Stimulated activated CD8-positive, alpha-beta memory T cell treated with anti-CD3 and anti-CD28 coated beads, Interleukin-12 subunit alpha, Interleukin-12 subunit beta, amount 100 ng/mL, for 24 hours (primary cell): ENCODE results near the gene HOXA10.

Experiments
- DNase-seq: peaks from one replicate; pipeline ENCODE4 v3.0.0-alpha.2; 2020; ENCODE audit errors: extremely low read depth

The HOXA10 gene

GRCh38 chr7:27130540-27131389 is 43.4 kb downstream of the HOXA10 start, which contains the start of gene HOXA4:
Gene HOXA4, minus strand, starts transcription at chr7:27130757. Its CDS starts 24 bp downstream, at chr7:27130733.
- peak; percentile 26 for DNase-seq

- DNase-seq = no peak
Observed at GRCh38 chr7:27129729-27130539, 44.2 kb downstream of the HOXA10 start.

GRCh38 chr7:27128776-27129728 is 45.1 kb downstream of the HOXA10 start:
- DNase-seq = no peak

- DNase-seq = no peak
Observed at GRCh38 chr7:27128034-27128433, 46.1 kb downstream of the HOXA10 start.

- no peak for DNase-seq
Observed at GRCh38 chr7:27126596-27127327, 47.4 kb downstream of the HOXA10 start.

GRCh38 chr7:27125986-27126394 is 48.1 kb downstream of the HOXA10 start:
- no peak for DNase-seq

- no peak for DNase-seq
Observed at GRCh38 chr7:27124902-27125689, 49.0 kb downstream of the HOXA10 start.

- DNase-seq = no peak
Observed at GRCh38 chr7:27124096-27124901, 49.8 kb downstream of the HOXA10 start.

GRCh38 chr7:27123477-27124053 is 50.6 kb downstream of the HOXA10 start:
- DNase-seq = no peak

- DNase-seq = no peak
Observed at GRCh38 chr7:27123007-27123476, 51.1 kb downstream of the HOXA10 start.

- no peak for DNase-seq
Observed at GRCh38 chr7:27122077-27122910, 51.8 kb downstream of the HOXA10 start.

- no peak for DNase-seq
Observed at GRCh38 chr7:27121684-27122076, 52.4 kb downstream of the HOXA10 start.
